HEK293T (cell line): ENCODE measurements around the gene MRPS23.

ENCODE experiments used
- BHLHE40 ChIP-seq: fragments of 450-650 bp; IDR thresholded peaks from 2 replicates; pipeline ENCODE4 v1.6.1; 2016; ENCODE audit warnings: mild to moderate bottlenecking, moderate library complexity, borderline replicate concordance
- CTBP1 ChIP-seq: fragments of 450-650 bp; IDR thresholded peaks from 2 replicates; pipeline ENCODE4 v1.6.1; 2016; ENCODE audit warnings: borderline replicate concordance
- FOXK2 ChIP-seq: fragments of 450-650 bp; IDR thresholded peaks from 2 replicates; pipeline ENCODE4 v1.6.1; 2016; ENCODE audit warnings: mild to moderate bottlenecking
- HDGF ChIP-seq: fragments of 450-650 bp; IDR thresholded peaks from 2 replicates; pipeline ENCODE4 v1.6.1; 2017; ENCODE audit warnings: antibody characterized with exemption, borderline replicate concordance

- TF ChIP-seq CTBP1 (no peak), HDGF (no peak), FOXK2 (no peak), BHLHE40 (no peak)
Measured at GRCh38 chr17:57838857-57839570, 10.8 kb downstream of the MRPS23 start.
